ENCODE results near the gene IL17RD.

- TF ChIP-seq TFCP2L1 (CRISPR knock-in tag; IDR thresholded peaks at IDR 0.05) (no peak), POLR2A (IDR thresholded peaks at IDR 0.05; ENCODE audit: low read length) (no peak), EP300 (IDR thresholded peaks at IDR 0.05) (no peak)
- TF ChIP-seq, protein P1, sequence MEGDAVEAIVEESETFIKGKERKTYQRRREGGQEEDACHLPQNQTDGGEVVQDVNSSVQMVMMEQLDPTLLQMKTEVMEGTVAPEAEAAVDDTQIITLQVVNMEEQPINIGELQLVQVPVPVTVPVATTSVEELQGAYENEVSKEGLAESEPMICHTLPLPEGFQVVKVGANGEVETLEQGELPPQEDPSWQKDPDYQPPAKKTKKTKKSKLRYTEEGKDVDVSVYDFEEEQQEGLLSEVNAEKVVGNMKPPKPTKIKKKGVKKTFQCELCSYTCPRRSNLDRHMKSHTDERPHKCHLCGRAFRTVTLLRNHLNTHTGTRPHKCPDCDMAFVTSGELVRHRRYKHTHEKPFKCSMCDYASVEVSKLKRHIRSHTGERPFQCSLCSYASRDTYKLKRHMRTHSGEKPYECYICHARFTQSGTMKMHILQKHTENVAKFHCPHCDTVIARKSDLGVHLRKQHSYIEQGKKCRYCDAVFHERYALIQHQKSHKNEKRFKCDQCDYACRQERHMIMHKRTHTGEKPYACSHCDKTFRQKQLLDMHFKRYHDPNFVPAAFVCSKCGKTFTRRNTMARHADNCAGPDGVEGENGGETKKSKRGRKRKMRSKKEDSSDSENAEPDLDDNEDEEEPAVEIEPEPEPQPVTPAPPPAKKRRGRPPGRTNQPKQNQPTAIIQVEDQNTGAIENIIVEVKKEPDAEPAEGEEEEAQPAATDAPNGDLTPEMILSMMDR (IDR thresholded peaks at IDR 0.05) = no peak
Measured at GRCh38 chr3:57120451-57121174, 44.5 kb downstream of the IL17RD start.
